GM20431 (cell line): ENCODE results near the gene PDCD7.
"Not testable (repeated sequence)": the region's sequence is repeated elsewhere in the genome, so short reads cannot be mapped to it uniquely, and the experiment has no call there.

Experiments
- in situ Hi-C: fragments of 300-500 bp; cut with MseI, MboI; formaldehyde crosslinking; loops from one replicate; pipeline ENCODE4 v1.15.0; 2020; ENCODE audit warnings: low sequenced_read_pairs; ENCODE audit not compliant: unreplicated experiment

PDCD7 gene

DNA sequence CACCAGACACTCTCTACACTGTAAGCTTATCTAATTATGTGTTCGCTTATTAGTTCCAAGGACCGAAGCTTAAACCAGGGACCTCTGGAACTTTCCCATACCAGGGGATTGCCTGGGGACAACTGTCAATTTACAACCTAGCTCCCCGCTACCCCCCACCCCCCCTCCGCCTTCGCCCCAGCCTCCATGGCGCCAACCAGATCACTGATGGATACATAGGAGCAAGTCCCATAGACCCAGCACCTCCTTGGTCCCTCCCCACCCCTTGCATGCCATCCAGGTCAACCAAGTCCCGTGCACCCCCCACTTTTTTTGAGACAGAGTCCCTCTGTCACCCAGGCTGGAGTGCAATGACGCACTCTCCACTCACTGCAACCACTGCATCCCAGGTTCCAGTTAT is 930 bp upstream of the PDCD7 start:
- in situ Hi-C loops, result no loop called here

DNA sequence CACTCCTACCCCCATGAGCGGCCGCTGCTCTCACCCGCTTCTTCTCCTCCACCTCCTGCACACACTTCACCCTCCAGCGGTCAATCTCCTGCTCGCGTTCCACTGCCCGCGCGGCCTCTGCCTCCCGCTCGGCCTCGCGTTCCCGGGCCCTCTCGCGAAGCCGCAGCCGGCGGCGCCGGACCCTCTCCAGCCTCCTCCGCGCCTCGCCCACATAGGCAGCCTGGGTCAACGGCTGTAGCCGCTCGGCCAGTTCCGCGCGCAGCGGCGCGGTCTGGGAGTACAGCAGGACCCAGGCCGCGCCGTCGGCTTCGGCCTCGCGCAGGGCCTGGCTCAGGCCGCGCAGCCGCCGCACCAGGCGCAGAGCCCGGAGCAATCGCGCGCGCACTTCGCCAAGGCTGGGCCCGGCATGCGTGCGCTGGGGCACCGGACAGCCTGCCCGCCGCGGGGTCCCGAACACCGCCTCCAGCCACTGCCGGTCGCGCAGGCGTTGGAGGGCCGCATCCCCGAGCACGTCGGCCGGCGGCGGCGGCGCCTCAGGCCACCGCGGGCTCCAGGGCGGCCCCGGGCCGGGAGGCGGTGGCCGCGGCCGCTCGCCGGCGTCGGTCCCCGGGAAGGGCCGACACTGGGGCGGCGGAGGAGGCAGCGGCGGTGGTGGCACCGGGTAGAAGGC is 595 bp downstream of the PDCD7 start:
- in situ Hi-C loops, result no loop called here

DNA sequence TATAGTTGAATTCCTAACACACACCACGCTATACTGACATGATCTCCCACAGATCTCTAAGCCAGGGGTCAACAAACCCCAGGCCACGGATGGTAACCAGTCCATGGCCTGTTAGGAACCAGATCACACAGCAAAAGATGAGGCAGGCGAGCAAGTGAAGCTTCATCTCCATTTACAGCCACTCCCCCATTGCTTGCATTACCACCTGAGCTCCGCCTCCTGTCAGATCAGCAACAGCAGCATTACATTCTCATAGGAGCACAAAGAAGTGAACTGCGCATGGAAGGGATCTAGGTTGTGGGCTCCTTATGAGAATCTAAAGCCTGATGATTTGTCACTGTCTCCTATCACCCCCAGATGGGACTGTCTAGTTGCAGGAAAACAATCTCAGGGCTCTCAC is 2.7 kb downstream of the PDCD7 start:
- in situ Hi-C loops, result no loop called here

DNA sequence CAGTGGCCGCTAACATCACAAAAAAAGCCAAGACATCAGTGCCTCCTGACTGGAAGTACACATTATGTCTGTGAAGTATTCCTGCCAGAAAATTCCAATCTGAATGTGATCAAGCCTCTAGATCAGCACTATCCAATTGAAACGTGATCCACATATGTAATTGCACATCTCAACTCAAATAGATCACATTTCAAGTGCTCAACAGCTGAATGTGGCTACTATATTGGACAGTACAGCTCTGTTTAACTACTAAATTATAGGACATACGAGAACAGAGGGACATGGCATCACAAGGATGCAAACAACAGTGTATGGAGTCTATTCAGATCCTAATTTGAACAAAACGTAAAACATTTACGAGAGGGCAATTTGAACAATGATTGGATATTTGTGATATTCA is 18.1 kb downstream of the PDCD7 start:
- in situ Hi-C loops, result no loop called here

DNA sequence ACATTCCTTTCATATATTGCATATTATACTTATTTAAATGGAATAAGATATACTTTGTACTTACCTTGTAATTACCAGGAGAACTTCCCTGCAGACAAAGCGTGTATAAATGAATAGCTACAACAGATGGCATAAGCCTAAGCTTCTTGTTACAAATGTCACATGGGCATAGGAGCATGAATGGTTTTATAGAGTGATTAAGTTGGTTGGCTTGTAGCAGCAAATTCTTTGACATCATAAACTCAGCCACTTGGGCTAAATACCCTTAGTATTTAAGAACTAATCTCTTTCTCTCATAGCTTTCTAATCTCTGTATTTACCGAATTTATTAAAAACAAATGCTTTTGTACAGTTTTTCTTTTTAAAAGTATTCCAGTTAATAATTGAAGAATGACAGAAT is 18.5 kb downstream of the PDCD7 start, which contains the start of gene UBAP1L:
UBAP1L (minus strand) TSS at position 115 of the 400 bp plus-strand sequence. CDS start 8,985 bp downstream, outside the sequence.
- in situ Hi-C loops, result no loop called here

DNA sequence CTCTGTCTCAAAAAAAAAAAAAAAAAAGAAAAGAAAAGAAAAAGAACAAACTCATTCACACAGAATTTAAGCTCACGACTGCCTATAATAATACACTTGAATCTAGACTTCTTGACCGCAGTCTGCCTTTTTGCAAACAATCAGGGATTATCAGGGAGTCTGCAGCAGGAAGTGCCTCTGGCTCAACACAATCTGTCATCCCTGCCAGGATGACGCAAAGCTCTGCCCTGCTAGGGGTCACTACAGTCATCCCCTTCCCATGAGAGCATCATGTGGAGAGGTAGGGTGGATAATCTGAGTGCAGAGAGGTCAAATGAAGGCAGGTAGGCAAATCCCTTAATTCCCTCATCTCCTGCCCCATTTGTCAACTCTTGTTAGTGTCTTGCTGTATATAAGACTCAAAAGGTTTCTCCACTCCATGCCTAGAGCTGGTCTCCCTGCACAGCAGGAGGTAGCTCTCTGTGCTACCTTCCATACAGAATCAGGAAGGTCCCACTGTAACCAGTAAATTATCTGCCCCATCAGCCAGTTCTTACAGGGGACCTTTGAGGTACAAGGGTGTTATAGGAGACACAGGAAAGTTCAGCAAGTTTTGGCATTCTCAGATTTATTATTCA is 22.8 kb downstream of the PDCD7 start:
- in situ Hi-C loops, result no loop called here

DNA sequence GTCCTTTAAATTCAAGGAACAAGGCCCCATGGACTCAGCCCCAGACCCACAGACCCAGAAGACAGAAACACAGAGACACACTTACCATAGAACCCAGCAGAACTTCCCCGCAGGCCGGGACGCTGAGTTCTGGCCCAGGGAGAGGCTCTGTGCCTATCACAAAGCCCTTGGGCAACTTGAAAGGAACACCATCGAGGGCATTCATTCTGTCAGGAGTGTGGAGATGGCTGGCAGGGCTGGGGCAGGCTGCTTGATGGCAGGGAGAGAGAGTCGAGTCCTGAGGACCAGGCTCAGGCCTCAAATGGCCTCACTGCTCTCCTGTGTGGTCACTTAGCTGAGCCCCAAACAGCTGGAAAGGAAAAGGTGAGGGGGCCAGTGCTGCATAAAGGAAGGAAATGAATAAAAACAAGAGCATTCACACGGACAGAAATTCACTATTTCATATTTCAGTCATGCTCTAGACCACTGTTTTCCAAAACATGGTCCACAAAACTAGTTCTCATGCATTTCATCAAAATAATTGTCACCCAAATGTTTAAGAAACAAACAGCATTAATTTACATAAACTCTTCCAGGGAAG is 27.5 kb downstream of the PDCD7 start:
- in situ Hi-C loops, result no loop called here

DNA sequence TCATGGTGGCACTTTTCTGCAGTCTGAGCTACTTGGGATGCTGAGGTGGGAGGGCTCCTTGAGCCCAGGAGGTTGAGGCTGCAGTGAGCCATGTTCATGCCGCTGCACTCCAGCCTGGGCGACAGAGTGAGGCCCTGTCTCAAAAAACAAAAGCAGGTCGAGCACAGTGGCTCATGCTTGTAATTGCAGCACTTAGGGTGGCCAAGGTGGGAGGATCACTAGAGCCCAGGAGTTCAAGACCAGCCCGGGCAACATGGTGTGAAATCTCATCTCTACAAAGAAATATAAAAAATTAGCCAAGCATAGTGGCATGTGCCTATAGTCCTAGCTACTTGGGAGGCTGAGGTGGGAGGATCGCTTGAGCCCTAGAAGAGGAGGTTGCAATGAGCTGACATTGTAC is 28.6 kb downstream of the PDCD7 start:
- in situ Hi-C loops, result no loop called here

DNA sequence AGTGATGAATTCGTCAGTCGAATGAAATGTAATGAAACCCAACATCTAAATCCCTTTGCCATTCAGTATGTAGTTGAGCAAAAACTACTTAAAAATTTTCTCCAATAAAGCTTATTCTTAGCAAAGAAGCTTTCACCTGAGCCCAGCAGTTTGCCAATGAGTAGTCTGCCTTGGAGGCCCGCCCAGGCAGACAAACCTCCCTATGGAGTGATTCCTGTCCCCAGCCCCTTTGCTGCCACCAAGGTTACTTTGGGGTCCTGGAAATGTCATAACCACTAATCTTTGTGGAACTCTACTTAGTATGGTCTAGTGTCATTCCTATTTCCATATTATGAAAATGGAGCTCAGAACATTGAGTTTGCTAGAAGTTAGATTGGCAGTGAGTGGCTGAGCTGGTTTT is 30.7 kb downstream of the PDCD7 start:
- in situ Hi-C loops, result no loop called here

DNA sequence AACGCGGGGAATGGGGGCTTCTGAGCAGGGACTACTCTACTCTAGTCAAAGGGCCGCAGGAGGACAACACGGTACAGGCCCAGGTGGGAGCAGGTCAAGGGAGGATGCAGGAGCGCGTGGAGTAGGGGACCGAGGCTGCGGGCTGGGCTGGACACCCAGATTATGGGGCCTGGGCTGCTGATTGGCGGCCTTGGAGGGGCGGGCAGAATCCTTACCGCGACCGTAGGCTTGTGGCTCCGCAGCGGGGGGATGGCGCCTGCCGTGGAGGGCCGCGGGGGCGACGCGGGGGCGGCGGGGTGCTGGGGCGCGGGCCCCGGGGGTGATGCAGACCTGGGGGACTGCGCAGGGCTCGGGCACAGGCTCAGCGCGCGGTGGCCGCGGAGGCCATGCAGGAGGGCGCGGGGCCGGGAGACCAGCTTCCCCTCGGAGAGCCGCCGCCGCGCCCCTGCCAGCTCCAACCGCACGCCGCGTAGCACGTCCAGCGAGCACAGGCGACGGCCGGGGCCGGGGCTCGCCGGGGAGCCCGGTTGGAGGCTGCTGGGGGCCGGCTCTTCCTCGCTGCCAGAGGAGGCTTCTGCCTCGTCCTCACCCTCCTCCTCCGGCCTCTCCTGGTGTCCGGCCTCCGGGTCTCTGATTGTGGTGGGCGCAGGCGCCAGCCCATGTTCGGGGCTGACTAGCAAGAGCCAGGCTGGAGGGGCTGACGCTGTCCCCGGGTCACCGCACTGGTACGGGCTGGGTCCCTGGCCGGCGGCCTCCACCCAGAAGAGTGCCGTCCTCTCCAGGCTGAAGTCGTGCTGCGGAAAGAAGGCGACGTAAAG is 31.5 kb downstream of the PDCD7 start:
- in situ Hi-C loops, result no loop called here

DNA sequence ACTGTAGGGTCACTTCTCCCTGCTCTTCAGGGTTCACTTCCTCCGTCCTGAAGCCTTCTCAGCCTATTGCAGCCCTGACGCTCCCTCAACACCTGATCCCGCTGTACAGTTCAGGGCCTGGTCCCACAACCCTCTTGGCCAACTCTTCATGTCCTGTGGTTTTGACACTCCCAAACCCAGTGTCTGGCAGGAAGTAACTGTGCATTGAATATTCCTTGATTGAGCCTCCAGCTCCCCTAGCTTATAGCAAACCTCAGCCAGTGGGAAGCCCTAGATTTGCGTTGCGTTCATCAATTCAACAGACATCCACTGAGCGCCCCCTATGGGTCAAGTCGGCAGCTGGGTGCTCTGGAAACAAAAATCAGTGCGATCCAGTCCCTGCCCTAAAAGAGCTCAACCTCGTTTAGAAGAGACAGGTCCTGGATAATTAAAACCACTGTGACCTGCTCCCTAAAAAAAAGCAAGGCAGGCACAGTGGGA is 32.2 kb downstream of the PDCD7 start:
- in situ Hi-C loops, result no loop called here

DNA sequence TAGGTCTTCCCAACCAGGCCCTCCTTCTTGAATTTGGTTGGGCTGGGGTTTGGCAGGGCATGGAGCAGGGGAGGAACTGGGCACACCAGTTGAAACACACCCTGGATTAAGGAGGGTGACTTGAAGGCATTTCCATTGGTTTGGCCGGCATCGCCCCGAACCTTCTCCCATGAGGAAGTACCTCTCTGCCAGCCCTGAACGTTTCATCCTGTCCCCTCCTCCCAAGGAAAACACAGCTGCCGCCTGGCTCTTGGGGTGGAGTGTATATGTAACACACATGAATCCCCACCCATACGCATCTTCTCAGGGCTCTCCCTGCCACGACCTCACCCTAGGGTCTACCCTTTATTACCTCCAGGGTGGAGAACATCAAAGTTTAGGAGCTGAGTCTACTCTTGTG is 33.2 kb downstream of the PDCD7 start:
- in situ Hi-C loops, result no loop called here

DNA sequence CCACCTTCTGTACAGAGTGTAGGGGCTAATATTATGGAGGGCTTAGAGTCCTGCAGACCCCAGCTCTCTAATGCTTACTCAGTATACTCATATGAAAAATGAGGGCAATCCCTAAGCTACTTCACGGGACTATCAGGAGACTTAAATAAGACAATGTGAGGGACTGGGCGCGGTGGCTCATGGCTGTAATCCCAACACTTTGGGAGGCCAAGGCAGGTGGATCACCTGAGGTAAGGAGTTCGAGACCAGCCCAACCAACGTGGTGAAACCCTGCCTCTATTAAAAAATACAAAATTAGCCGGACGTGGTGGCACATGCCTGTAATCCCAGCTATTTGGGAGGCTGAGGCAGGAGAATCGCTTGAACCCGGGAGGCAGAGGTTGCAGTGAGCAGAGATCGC is 33.8 kb downstream of the PDCD7 start:
- in situ Hi-C loops, result not testable (repeated sequence)

DNA sequence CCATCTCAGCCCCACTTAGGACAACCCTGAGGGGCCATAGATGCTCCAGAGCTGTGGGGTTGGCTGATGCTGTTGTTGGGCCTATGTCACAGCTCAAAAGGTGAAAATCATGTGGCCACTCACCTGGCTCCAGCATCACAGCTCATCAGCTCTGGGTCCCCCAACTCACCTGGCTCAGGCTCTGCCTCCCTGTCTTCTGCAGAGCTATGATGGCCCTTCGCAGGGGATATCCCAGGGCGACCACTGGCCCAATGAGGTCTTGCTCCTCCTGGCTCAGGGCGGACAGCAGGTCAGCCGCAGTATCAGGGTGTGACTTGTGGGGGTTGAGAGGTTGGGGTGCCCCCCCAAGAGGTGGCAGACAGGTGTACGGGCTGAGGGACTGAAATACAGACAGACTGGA is 34.3 kb downstream of the PDCD7 start:
- in situ Hi-C loops, result no loop called here

DNA sequence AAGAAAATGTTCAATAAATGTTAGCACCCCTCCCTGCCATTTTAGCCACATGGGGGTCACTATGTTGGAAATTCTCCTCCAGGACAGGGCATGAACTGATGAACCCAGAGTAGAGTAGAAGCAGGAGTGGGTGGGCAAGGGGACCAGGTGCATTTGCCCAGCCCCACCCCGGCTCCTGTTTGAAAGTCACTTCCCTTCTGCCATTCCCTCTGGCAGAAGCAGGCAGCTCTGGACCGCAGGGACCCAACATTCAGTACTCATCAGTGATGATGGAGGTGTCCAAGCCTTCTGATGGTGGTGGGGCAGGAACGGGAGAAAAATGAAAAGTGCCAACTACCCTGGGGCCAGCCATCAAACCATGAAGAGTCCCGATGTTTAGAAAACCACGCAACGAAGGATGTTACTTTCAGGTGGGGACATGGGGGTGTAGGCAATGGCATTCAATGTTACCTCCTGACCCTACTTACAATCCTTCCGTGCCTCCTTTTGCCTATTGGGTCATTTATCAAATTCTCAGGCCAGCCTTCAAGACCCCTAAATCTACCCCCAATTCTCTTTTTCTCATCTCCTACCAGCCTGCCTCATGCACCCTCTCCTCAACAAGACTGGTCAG is 35.9 kb downstream of the PDCD7 start:
- in situ Hi-C loops, result no loop called here

DNA sequence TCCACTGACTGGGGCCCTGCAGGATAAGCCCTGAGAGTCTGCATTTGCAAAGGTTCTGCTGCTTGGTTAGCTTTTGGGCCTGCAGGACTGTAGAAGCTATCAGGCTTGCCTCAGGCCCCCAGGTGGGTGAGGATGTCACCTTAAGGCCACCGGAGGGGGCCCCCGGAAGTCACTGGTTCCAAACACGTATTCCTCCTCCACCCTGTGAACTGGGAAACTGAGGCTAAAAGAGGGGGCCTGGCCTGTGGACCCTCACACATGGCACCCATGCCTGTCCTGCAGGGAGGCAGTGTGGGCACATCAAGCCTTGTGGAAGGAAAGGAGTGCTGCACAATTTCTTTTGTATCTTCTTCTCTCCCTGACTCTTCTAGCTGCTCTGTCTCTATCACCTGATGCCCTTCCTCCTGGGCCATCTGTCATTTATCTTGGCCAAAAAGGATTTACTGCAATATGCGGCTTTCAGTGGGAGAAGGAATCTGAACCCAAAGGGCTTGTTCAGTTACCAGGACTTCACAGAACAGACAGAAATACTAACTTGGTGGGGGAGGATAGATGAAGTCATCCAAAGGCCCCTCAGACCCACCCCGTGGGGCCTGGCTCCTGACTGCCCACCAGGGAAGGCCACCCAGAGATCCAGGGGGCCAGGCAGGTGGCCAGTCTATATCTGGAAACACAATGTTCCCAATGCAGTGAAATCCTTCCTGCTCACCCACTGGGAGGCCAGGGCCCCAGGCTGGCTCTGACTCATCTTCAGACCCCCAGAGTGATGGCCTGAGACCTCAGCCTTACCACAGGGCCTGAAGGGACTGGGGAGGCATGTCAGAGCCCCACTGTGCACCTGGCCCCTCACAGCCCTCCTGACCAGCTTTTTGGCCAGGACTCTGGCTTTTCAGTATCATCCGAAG is 36.9 kb downstream of the PDCD7 start:
- in situ Hi-C loops, result no loop called here

DNA sequence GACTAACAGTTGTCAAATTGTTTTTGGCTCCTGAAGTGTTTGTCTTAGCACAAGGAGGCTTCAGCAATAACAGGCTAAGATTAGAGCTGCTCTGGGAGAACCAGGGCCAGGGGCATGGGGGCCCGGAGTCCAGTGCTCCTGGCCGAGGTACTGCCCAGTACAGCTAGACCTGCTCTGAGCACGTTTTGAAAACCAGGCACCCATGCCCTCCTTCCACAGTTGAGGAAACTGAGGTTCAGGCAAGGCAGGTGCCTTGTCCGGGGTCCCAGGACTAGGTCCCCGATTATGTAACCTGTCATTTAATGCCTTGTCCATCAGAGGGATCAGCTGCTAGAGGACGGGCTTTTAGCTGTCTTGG is 37.9 kb downstream of the PDCD7 start:
- in situ Hi-C loops, result no loop called here

DNA sequence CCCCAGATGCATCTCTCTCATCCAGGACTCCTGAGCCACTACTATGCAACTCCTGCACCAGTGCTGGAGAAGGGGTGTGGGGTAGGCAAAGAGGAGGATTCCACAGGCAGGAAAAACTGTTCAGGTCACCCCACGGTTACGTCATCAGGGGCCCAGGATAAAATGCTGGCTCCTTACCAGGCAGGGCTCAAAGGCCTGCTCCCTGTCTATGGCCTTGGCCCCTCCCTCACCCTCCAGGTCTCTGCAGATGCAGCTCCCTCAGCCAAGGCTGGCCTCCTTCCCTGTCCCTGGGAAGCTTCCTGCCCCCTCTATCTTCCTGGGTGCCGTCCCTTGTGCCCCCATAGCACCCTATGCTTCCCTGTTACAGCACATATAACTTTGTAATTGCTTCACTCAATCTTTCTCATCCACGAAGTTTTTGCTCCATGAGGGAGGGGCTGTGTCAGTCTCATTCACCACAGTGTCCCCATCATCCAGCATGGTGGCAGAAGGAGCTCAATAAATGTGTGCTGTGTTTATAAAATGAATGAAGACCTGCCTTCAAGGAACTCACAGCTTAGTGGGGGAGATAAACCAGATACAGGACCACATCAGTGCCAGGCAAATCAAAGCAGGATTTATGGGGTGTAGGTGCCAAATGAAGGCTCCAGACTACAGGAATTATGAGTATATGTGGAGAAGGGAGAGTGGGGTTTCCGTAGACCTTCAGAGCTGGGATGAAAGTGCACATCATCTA is 38.4 kb downstream of the PDCD7 start:
- in situ Hi-C loops, result no loop called here
